MG63 (cell line): ENCODE measurements around the gene SFXN5. TPM values are rescaled to one million over a fixed set of nuclear protein-coding genes. Genes with fewer than 3 reads are reported as not detected.

Experiments used
- DNase-seq: peaks from one replicate; pipeline ENCODE4 v3.0.0-alpha.2; 2020
- H3K27me3 ChIP-seq: fragments of 250-450 bp; sonication (Bioruptor Pico); 2 replicates; pipeline ENCODE4 v1.5.1; 2020; ENCODE audit warnings: mild to moderate bottlenecking, moderate library complexity
- H3K36me3 ChIP-seq: fragments of 250-450 bp; sonication (Bioruptor Pico); 2 replicates; pipeline ENCODE4 v1.5.1; 2020; ENCODE audit warnings: mild to moderate bottlenecking, moderate library complexity
- H3K4me3 ChIP-seq: fragments of 250-450 bp; sonication (Bioruptor Pico); 2 replicates; pipeline ENCODE4 v1.5.1; 2020; ENCODE audit warnings: mild to moderate bottlenecking, moderate library complexity
- H3K9me3 ChIP-seq: fragments of 250-450 bp; sonication (Bioruptor Pico); 2 replicates; pipeline ENCODE4 v1.5.1; 2020; ENCODE audit warnings: mild to moderate bottlenecking, moderate library complexity
- total RNA-seq: library from RNA; depleted of rRNA; stranded (reverse); fragments of >200 nt; shearing (Covaris generic); gene quantifications from 2 replicates; pipeline ENCODE4 v1.2.3, GENCODE V29; 2014; ENCODE audit warnings: low replicate concordance

Gene SFXN5
- total RNA-seq, 1 experiment from 2014 or later = 2.4 TPM

DNA sequence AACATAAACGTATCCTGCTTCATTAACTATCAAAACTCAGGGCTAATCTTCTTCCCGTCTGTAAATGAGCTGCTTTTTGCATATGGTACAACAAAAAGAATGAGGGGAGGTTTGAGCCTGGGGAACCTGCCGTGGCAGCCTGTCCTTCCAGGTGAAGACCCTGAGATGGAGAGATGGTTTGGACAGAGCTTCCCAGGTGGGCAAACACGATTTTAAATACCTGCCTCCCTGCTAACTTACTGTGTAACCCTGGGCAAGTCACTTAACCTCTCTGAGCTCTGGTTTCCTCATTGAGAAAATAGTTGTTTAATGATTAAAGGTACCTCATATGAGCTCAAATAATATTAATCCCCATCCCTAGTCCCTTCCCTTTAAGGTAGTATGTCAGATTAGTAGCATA lies 145.1 kb downstream of the SFXN5 start:
- Histone ChIP-seq H3K36me3 (no peaks in the 10 kb centered on the region), H3K27me3 (peaks cover 61% of the 10 kb centered on the region), H3K9me3 (no peaks in the 10 kb centered on the region), H3K4me3 (no peak overlapping the region)
- no peak for DNase-seq

DNA sequence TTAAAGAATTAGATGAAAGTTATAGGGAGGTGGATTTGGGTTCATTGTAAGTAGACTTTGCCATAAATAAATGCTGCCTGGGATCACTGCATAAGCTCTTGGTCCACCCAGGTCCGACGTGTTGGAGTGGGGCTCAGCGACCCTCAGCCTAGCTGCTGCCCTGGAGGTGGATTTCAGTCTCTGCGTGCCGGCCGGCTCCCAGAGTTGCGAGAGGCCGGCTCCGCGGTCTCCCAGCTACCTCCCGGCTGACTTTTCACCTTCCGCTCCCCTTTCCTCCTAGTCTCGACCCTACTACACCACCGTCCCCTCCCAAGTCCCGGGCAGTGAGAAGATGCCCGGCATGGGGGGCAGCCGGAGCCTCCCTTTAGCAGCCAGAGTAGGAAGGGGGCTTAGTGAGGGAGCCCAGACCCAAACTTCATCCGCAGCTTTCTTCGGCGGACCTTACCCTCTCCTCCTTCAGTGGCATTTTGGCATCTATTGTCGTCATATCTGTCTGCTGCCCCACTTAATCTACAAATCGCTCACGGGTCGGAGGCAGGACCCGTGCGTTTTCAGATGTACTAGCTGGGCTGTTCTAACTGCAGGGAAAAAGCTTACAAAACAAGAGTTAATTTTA lies 146.1 kb downstream of the SFXN5 start:
- Histone ChIP-seq H3K4me3 (no peak overlapping the region), H3K9me3 (no peaks in the 10 kb centered on the region), H3K27me3 (peaks cover 71% of the 10 kb centered on the region), H3K36me3 (no peaks in the 10 kb centered on the region)
- no peak for DNase-seq

DNA sequence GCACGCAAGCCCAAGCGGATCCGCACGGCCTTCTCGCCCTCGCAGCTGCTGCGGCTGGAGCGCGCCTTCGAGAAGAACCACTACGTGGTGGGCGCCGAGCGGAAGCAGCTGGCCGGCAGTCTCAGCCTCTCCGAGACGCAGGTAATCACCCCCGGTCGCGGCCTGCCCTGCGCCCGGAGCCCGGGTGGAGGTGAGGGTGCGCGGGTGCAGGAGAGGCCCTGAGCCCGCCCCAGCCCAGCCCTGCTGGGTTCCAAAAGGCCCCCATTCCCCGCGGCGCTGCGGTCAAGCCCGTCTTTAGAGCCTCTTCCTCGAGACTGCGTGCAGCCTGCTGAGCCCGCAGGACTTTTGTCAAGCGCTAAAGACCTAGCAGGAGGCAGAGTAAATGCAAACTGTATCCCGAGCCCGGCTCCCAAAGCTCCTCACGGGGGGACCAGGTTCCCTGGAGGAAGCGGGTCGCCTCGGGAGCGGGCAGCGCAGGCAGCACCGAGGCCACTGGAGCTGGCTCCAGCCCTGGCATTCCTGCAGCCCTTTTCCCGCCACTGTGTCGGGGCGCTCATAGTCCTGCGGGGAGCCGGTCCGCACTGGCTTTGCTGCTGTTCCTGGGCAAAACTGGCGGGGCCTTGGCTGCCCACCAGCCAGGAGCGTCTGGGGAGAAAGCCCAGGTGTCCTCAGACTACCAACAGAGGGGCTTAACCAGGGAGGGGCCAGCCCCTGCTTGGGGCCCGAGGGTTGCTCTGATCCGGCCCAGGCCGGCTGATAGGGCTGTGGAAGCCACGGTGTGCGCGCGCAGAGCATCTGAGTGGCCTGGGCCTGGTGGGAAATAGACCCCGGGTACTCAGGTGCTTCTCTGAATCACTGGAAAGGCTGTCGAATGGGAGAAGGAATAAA lies 146.9 kb downstream of the SFXN5 start:
- peaks cover 79% of the 10 kb centered on the region for H3K27me3 ChIP-seq
- no peak overlapping the region for H3K4me3 ChIP-seq
- no peak for DNase-seq
- no peaks in the 10 kb centered on the region for H3K9me3 ChIP-seq
- no peaks in the 10 kb centered on the region for H3K36me3 ChIP-seq

DNA sequence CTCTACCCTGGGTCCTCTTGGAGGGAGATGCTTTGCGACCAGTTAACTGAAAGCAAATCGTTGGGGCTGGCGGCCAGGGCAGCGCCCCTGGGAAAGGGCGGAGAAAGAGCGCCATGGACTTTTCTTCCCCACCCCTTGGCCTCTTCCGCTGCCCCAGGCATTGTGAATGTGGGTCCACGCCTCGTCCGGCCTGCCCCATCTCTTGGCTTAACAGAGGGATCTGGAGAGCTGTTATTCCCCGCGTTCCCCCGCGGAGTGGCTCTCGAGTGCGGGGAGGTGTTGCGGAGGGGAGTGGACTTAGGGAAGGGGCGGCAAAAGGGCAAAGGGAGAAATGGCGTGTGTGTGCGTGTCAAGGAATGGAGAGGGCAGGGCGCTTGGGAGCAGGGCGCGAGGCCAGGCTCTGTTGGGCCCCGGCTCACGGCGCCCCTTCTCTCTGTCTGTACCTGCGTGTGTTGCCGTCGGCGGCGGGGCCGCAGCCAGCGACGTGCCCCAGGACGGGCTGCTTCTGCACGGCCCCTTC lies 147.6 kb downstream of the SFXN5 start:
- no peak for DNase-seq

DNA sequence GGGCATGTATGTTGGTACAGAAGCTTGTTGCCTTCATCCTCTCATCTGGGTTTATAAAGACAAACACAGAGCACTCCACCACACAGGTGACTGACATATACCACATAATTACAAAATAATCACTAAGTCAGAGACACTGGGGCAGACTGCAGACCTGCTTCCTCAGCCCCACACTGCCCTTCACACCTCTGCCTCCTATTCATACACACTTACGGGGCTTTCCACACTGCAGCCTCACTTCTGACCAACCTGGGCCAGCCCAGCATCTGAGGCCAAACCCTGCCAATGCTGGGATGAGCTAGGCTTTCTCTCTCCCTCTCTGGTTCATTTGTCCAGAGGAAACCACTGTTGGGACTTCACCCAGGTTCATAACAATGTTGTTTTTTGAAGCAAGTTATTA lies 149.7 kb downstream of the SFXN5 start:
- Histone ChIP-seq H3K4me3 (no peak overlapping the region), H3K36me3 (no peaks in the 10 kb centered on the region), H3K9me3 (no peaks in the 10 kb centered on the region), H3K27me3 (peaks cover 94% of the 10 kb centered on the region)
- no peak for DNase-seq

More for the DNA sequence above, 147.6 kb downstream of the SFXN5 start:
- Histone ChIP-seq H3K4me3 (no peak overlapping the region), H3K27me3 (peaks cover 86% of the 10 kb centered on the region), H3K9me3 (no peaks in the 10 kb centered on the region), H3K36me3 (no peaks in the 10 kb centered on the region)

DNA sequence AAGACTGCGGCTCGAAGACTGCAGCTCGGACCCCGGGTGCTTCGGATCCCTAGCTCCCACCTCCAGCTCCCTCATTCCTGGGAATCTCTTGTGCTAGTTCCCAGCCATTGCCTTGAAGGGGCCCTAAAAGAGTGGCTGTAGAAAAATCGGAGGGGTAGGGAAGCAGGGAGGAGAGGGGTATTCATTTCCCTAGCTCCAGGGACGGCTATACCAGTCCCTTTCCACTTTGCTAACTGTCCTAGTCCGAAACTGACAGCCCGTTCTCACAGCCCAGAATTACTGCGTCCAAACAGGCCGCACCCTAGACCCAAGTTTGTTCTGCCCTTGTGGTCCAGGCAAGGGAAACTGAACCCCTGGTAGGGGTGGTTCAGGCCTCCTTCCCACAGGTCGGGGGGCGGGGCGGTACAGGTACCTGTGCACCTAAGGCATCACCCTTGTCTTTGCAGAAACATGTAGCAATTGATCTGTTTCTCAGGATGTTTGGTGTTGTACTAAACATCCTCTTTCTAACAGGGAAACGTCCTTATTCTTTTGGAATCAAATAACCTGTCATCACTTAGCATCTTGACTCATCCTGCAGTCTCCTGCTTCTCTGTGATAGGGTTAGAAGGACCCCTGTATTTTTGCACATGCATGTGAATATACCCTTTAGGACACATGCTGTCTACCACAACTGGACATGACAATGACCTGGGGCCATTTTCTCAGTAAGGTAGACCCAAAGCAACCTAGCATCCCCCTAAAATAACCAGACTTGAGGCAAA lies 150.2 kb downstream of the SFXN5 start:
- Histone ChIP-seq H3K27me3 (peaks cover 94% of the 10 kb centered on the region), H3K36me3 (no peaks in the 10 kb centered on the region), H3K4me3 (no peak overlapping the region), H3K9me3 (no peaks in the 10 kb centered on the region)
- DNase-seq = no peak

DNA sequence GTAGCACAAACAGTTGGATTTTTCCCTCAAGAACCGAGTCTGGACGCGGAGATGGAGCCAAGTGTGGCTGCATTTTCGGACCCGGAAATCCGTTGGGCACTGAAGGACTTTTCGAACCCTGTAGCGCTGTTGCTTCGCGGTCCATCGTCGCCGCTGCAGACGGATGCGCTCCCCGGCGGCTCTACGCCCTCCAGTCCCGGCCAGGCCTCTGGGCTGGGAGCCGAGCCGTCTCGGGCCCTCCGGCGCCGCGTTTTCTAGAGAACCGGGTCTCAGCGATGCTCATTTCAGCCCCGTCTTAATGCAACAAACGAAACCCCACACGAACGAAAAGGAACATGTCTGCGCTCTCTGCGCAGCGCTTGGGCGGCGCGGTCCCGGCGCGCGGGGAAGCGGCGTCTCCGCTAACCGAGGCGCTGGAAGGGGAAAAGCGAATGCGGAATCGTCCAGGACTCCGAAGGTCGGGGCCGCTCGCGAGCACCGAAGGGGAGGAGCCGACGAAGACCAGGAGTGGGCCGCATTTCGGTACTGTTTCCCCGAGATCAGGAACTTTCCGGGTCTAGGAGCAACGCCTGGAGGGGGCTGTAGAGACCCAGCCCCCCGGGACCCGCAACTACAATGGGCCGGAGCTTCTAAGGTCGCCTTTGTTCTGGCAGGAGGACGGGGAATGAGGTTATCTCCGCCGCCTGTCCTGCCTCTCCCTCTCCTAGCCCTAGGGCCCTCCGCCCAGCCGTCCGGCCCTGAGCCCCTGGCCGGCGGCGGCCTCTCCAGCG lies 151.0 kb downstream of the SFXN5 start:
- peak; percentile 32 for DNase-seq
- Histone ChIP-seq H3K4me3 (no peak overlapping the region), H3K9me3 (no peaks in the 10 kb centered on the region), H3K36me3 (no peaks in the 10 kb centered on the region), H3K27me3 (peaks cover 95% of the 10 kb centered on the region)

DNA sequence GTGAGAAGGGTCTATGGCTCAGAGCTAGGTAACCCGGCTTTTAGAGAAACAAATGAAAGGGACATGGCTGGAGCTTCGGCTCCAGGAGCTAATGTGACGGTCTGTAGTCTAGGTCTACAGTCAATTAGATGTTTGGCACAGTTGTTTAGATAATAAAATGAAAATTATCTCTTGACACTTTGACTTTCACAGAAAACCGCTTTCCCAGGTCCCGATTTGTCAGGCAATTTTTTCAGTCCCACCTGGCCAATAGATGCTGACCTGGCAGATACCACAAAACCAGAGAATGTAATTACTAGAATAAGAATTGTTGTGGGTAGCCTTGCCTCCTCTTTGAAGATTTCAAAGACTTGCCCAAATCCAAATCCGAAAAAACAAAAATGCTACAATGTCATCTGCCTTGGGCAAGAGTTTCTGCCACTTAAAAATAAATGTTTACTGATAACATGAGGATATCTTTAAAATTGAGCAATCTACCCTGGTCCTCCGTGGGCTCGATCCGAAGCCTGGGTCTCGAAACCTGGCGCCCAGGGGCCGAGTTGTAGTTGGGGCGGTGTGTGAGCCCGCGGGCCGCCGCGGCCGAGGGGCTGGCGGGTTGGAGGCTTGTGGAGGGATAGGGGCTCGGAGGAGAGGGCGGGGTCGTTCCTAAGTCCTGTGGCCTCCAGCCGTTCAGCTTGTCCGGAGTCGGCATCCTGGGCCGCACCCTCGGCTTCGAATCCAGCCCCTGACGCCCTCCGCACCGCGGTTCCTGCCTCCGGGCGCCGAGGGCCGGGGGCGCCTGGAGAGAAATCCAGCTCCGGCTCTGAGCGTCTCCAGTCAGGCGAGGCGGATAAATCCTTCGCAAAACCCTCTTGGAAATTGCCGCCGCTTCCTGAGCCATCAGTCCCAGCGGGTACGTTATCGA lies 151.8 kb downstream of the SFXN5 start:
- DNase-seq = no peak
- no peaks in the 10 kb centered on the region for H3K9me3 ChIP-seq
- H3K27me3 ChIP-seq = peaks cover 95% of the 10 kb centered on the region
- no peak overlapping the region for H3K4me3 ChIP-seq
- no peaks in the 10 kb centered on the region for H3K36me3 ChIP-seq

DNA sequence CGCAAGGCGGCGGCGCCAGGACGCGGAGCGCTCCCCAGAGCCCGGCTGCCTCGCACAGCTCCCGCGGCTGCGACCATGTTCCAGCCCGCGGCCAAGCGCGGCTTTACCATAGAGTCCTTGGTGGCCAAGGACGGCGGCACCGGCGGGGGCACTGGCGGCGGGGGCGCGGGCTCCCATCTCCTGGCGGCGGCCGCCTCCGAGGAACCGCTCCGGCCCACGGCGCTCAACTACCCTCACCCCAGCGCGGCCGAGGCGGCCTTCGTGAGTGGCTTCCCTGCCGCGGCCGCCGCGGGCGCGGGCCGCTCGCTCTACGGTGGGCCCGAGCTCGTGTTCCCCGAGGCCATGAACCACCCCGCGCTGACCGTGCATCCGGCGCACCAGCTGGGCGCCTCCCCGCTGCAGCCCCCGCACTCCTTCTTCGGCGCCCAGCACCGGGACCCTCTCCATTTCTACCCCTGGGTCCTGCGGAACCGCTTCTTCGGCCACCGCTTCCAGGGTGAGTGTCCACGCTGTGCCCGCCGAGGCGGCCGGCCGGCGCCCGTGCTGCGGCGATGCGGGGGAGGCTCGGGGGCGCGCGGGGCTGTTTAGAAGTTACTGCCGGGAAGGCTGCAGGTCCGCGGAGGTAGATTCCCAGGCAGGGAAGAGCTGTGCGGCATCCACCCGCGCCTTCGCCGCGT lies 153.5 kb downstream of the SFXN5 start:
- H3K36me3 ChIP-seq = no peaks in the 10 kb centered on the region
- H3K4me3 ChIP-seq = no peak overlapping the region; the same call in 1 of the 2 replicates
- H3K27me3 ChIP-seq = peaks cover 96% of the 10 kb centered on the region
- peak; percentile 23 for DNase-seq
- H3K9me3 ChIP-seq = no peaks in the 10 kb centered on the region

DNA sequence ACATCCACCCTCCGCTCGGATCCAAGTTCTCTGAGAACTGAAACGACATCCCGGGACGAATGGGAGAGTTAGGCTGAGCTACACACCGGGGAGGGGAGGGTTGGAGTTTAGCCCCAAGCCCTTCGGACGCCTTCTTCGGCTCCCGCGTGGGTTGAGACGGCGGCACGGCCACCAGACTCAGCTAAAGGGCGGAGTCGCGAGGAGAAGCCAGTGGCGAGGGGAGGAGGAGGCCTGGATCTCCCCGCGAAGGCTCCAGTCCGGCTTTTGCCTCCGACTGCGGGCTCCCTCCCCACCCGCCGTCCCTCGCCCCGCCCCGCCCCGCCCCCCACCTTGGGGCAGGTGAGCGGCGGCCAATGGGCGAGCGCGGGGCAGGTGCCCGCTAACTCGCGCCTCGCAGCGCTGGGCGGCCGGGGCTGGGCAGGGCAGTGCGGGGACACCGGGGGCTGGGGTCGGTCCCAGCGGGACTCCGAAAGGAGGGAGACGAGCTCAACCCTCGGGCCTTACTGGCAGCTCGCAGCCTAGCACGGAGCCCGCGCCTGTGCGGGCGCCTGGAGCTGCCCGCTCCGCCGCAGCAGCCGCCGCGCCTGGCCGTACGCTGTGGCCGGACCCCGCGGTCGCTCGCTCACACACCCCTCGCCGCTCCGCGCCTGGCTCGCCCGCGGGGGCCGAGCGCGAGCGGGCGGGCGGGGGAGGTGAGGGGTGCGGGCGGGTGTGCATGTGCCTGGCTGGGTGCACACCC lies 154.2 kb downstream of the SFXN5 start, which contains the start of gene EMX1:
Gene EMX1 (plus strand): TSS at position 382 of the 739 bp plus-strand sequence. CDS start 334 bp downstream, at position 716.
- peak; percentile 56 for DNase-seq
- Histone ChIP-seq H3K9me3 (no peaks in the 10 kb centered on the region), H3K4me3 (no peak within 1 kb of the TSS; the same call in 1 of the 2 replicates), H3K27me3 (peaks cover 95% of the 10 kb centered on the region), H3K36me3 (no peaks in the 10 kb centered on the region)

DNA sequence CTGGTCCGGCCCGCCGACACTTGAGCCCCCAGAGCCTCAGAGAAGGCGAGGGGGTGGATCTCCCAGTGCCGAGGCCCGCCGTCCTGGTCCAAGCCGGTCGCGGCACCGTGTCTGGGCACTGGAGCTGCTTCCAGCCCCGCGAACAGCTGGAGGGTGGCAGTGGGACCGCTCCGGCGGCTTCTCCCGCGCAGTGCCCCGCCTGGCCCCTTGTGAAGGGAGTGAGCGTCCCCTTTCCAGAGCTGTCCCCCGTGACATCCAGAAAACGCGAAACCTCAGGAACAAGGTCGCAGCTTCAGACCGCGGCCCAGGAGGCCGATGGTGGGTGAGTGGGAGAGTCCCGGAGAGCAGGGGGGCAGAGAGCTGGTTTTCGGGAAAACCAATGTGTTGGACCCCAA lies 154.8 kb downstream of the SFXN5 start:
- Histone ChIP-seq H3K27me3 (peaks cover 96% of the 10 kb centered on the region), H3K36me3 (no peaks in the 10 kb centered on the region), H3K9me3 (no peaks in the 10 kb centered on the region), H3K4me3 (no peak overlapping the region)
- no peak for DNase-seq

DNA sequence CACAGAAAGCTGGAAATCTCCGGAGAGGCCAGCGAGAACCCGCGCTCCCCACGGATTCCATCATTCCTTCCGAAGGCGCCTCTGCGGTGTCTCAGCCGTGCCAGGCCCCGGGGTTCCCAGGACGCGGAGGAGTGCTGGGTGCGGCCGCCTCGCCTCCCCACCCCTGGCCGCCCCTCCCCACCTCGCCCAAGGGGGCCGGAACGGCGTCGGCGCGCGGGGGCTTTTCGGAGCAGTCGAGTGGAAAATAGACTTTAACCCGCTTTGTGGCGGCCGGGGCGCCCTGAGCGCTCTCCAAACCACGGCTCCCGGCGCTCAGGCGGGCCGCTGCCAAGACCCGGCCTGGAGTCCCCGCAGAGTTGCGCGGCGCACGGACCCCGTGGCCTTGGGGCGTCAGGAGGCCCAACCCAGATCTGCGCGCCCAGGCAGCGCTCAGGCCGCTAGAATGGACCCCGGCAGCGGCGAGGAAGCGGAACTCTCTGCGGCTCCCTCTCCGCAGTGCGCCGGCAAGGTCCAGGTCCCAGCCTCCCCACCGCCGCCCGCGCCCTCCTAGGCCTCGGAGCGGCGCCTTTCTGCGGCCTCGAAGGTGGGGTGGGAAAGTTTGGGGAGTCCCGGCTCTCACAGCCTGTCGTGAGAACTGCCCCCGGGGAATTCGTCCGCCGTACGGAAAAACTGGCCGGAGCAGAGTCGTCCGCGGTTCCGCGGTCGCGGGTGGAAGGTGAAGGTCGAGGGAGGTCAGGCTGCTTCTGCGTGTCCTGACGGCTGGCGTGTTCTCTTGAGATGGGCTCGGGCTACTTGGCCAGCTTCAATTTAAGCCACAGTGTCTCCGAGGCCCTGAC lies 155.4 kb downstream of the SFXN5 start:
- Histone ChIP-seq H3K9me3 (no peaks in the 10 kb centered on the region), H3K4me3 (no peak overlapping the region; the same call in 1 of the 2 replicates), H3K27me3 (peaks cover 95% of the 10 kb centered on the region), H3K36me3 (no peaks in the 10 kb centered on the region)
- peak; percentile 51 for DNase-seq

DNA sequence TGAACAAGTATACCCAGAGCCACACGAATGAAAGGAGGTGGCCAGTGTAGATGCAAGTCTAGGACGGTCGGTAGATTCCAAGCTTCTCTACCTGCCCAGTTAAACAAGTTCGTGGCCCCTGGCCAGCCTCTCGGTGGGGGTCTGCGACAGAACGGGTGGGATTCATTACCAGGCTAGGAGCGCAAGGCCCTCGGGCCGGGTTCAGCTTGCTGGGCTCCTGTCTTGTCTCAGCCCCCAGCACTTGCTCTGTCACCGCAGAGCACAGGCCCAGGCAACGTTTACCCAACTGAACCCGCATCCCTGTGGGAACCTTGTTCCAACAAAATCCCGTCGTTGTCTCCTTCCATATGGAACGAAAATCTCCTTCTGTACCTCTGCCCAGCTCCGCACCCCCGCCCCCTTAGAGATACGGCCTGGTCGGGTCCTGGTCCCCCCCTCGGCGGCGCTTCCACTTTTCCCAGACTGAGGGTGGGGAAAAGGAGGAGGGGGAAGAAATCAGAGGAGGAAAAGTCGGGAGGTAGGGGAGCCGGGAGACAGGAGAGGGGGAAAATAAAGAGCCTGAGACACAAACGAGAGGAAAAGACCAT lies 156.1 kb downstream of the SFXN5 start:
- Histone ChIP-seq H3K36me3 (no peaks in the 10 kb centered on the region), H3K9me3 (no peaks in the 10 kb centered on the region), H3K27me3 (peaks cover 92% of the 10 kb centered on the region), H3K4me3 (no peak overlapping the region)
- DNase-seq = no peak
